Ovary (tissue), 3 donors: ENCODE data around the gene NT5DC3.

Experiments
- POLR2A ChIP-seq: fragments of 450-650 bp; IDR thresholded peaks from one replicate; pipeline ENCODE4 v1.6.1; 2017; ENCODE audit warnings: antibody characterized with exemption, mild to moderate bottlenecking, moderate library complexity
- TF ChIP-seq, protein P1 (sequence below), 3 donors: fragments of 450-650 bp in 2 of 3; fragments of 200-600 bp in 1 of 3; IDR thresholded peaks; one replicate each; pipeline versions ENCODE4 v1.5.1 to v1.8.0; 2016 to 2022; ENCODE audit warnings: antibody characterized with exemption in 3 of 3, mild to moderate bottlenecking in 1 of 3
- donor health status: DM: no; HTN: no; CAD: no.

DNA sequence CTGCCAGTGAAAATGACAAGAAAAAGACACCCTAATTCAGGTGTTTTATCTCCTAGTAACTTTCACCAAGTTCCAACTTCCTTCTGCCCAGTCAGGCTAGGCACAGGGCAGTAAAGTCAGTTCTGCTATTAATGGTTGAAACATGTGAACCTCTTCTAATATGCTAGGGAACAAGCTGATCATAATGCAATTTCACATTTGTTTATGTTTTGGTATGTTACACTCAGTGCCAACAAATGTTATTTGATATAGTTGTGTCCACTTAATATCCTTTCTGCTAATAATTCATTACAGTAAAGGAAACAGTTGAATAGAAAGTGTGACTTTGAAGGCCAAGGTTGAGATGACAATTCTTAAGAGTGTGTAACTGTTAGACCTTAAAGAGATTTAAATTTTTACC lies 17.2 kb downstream of the NT5DC3 start:
- TF ChIP-seq, protein P1, sequence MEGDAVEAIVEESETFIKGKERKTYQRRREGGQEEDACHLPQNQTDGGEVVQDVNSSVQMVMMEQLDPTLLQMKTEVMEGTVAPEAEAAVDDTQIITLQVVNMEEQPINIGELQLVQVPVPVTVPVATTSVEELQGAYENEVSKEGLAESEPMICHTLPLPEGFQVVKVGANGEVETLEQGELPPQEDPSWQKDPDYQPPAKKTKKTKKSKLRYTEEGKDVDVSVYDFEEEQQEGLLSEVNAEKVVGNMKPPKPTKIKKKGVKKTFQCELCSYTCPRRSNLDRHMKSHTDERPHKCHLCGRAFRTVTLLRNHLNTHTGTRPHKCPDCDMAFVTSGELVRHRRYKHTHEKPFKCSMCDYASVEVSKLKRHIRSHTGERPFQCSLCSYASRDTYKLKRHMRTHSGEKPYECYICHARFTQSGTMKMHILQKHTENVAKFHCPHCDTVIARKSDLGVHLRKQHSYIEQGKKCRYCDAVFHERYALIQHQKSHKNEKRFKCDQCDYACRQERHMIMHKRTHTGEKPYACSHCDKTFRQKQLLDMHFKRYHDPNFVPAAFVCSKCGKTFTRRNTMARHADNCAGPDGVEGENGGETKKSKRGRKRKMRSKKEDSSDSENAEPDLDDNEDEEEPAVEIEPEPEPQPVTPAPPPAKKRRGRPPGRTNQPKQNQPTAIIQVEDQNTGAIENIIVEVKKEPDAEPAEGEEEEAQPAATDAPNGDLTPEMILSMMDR (IDR thresholded peaks at IDR 0.05), result no peak
- no peak for TF ChIP-seq POLR2A
